Measurements from ENCODE around the gene GPRIN2. TPM values are rescaled to one million over a fixed set of nuclear protein-coding genes. Genes with fewer than 3 reads are reported as not detected.

The GPRIN2 gene
- total RNA-seq, 4 donors from 2014 or later, result 1.2 to 1.6 TPM; not detected in 2

- Histone ChIP-seq H3K9me3 (no peaks in the 10 kb centered on the region), H3K27me3 (peaks cover 79% of the 10 kb centered on the region), H3K27ac (no peak overlapping the region), H3K4me3 (no peak overlapping the region), H3K36me3 (no peaks in the 10 kb centered on the region), H3K4me1 (peaks cover 0 to 15% (median 10%) of the 10 kb centered on the region in 3 donors)
- no peak for ATAC-seq
- 90% methylated on average over 7 of the region's 7 CpGs for WGBS, 2 donors (ENCODE audit: low coverage in 1 of 2)
- no peak for TF ChIP-seq EP300 (IDR thresholded peaks at IDR 0.05)
- TF ChIP-seq POLR2AphosphoS5 (IDR thresholded peaks at IDR 0.05), result no peak
- no peak for TF ChIP-seq POLR2A (IDR thresholded peaks at IDR 0.05)
- TF ChIP-seq CTCF (IDR thresholded peaks at IDR 0.05), result no peak
Observed at GRCh38 chr10:46554166-46554781, 2.2 kb downstream of the GPRIN2 start.

- H3K27me3 ChIP-seq, result peaks cover 71% of the 10 kb centered on the region
- no peak for TF ChIP-seq POLR2AphosphoS5 (IDR thresholded peaks at IDR 0.05)
- no peak for TF ChIP-seq EP300 (IDR thresholded peaks at IDR 0.05)
- no peak for TF ChIP-seq CTCF (IDR thresholded peaks at IDR 0.05)
- TF ChIP-seq POLR2A (IDR thresholded peaks at IDR 0.05), result no peak
- no peak for ATAC-seq
- H3K27ac ChIP-seq, result no peak overlapping the region
- no peak overlapping the region for H3K4me3 ChIP-seq
- no peaks in the 10 kb centered on the region for H3K9me3 ChIP-seq
- no peaks in the 10 kb centered on the region for H3K36me3 ChIP-seq
- 76% methylated on average over 2 of the region's 2 CpGs; no CpG with 5 or more reads in 1 of the 2 donors for WGBS, 2 donors (ENCODE audit: low coverage in 1 of 2)
- peaks cover 0 to 15% (median 10%) of the 10 kb centered on the region in 3 donors for H3K4me1 ChIP-seq
Observed at GRCh38 chr10:46553238-46554049, 3.0 kb downstream of the GPRIN2 start.

- 78 to 84% methylated on average over 9 of the region's 10 CpGs for WGBS, 2 donors (ENCODE audit: low coverage in 1 of 2)
- no peaks in the 10 kb centered on the region for H3K9me3 ChIP-seq
- H3K27me3 ChIP-seq, result peaks cover 63% of the 10 kb centered on the region
- no peak overlapping the region for H3K27ac ChIP-seq
- H3K36me3 ChIP-seq, result no peaks in the 10 kb centered on the region
- ATAC-seq, result no peak
- H3K4me1 ChIP-seq, result peaks cover 0 to 15% (median 10%) of the 10 kb centered on the region in 3 donors
- H3K4me3 ChIP-seq, result no peak overlapping the region
- no peak for TF ChIP-seq EP300 (IDR thresholded peaks at IDR 0.05)
Observed at GRCh38 chr10:46552526-46553237, 3.8 kb downstream of the GPRIN2 start.

- H3K9me3 ChIP-seq, result no peaks in the 10 kb centered on the region
- no peak for ATAC-seq
- H3K27me3 ChIP-seq, result peaks cover 56% of the 10 kb centered on the region
- H3K27ac ChIP-seq, result no peak overlapping the region
- H3K4me3 ChIP-seq, result no peak overlapping the region
- no peak for TF ChIP-seq CTCF (IDR thresholded peaks at IDR 0.05)
- no peak for TF ChIP-seq POLR2A (IDR thresholded peaks at IDR 0.05)
- TF ChIP-seq EP300 (IDR thresholded peaks at IDR 0.05), result no peak
- no peak for TF ChIP-seq POLR2AphosphoS5 (IDR thresholded peaks at IDR 0.05)
- H3K4me1 ChIP-seq, result peaks cover 0 to 13% (median 10%) of the 10 kb centered on the region in 3 donors
- H3K36me3 ChIP-seq, result no peaks in the 10 kb centered on the region
- WGBS, 2 donors (ENCODE audit: low coverage in 1 of 2), result 69 to 80% methylated on average over 8 to 12 of the region's 12 CpGs
Observed at GRCh38 chr10:46551701-46552525, 4.5 kb downstream of the GPRIN2 start.

Data from gastroesophageal sphincter (tissue), 4 donors.